Kidney (tissue), 14 donors: ENCODE results near the gene SCFD2. TPM values are rescaled to one million over a fixed set of nuclear protein-coding genes. Genes with fewer than 3 reads are reported as not detected.

Experiments used
- DNase-seq, 5 donors: peaks; one replicate each; pipeline ENCODE4 v3.0.0-alpha.2; 2013 to 2020
- FAIRE-seq: peaks from 2 replicates; lab custom pipeline; 2012; peaks lifted over from hg19 to GRCh38; lab: Jason Lieb, UNC
- H3K27ac ChIP-seq, 2 donors: one replicate each; pipeline ENCODE4 v1.7.0; 2013; ENCODE audit warnings: low read depth in 2 of 2, low read length in 2 of 2, inconsistent platforms in 1 of 2
- H3K27me3 ChIP-seq: one replicate; pipeline ENCODE4 v1.7.1; 2013; ENCODE audit warnings: low read length, inconsistent platforms; ENCODE audit not compliant: control insufficient read depth, insufficient read depth
- H3K36me3 ChIP-seq, 3 donors: one replicate each; pipeline versions ENCODE4 v1.7.0 to v1.7.1; 2013; ENCODE audit warnings: low read length in 3 of 3, control low read depth in 1 of 3, inconsistent platforms in 1 of 3; ENCODE audit not compliant: insufficient read depth in 3 of 3, control insufficient read depth in 2 of 3
- H3K4me1 ChIP-seq, 3 donors: one replicate each; pipeline versions ENCODE4 v1.7.0 to v1.7.1; 2013; ENCODE audit warnings: low read length in 3 of 3, inconsistent platforms in 1 of 3, low read depth in 1 of 3; ENCODE audit not compliant: control insufficient read depth in 2 of 3, insufficient read depth in 2 of 3
- H3K4me3 ChIP-seq, 3 donors: one replicate each; pipeline versions ENCODE4 v1.7.0 to v1.8.1; 2013; ENCODE audit warnings: low read length in 3 of 3, control low read depth in 1 of 3, inconsistent platforms in 1 of 3
- H3K9ac ChIP-seq, 3 donors: one replicate each; pipeline versions ENCODE4 v1.7.0 to v1.7.1; 2013; ENCODE audit warnings: low read length in 3 of 3, control low read depth in 1 of 3, inconsistent platforms in 1 of 3
- H3K9me3 ChIP-seq, 3 donors: one replicate each; pipeline versions ENCODE4 v1.7.0 to v1.7.1; 2013; ENCODE audit warnings: low read length in 3 of 3, control low read depth in 1 of 3, inconsistent platforms in 1 of 3; ENCODE audit not compliant: control insufficient read depth in 2 of 3, insufficient read depth in 1 of 3
- intact Hi-C: fragments of 100-400 bp; cut with DNase I; formaldehyde crosslinking; loops from one replicate; pipeline ENCODE4 v1.11.1; 2022
- polyA plus RNA-seq: library from polyadenylated mRNA; stranded (reverse); fragments of 350-450 nt; fragmentation: Illumina TruSeq; extraction: RNeasy Lipid Tissue Mini Kit (QIAGEN cat#74804); gene quantifications from one replicate; pipeline ENCODE4 v1.2.3, GENCODE V29; 2014; ENCODE audit warnings: low read depth, low replicate concordance; ENCODE audit not compliant: insufficient read depth
- total RNA-seq: library from RNA; stranded (reverse); fragmentation: NEBNext Ultra II Directional; extraction: Animal tissue kit (Norgen Biotek cat#: 25700); gene quantifications from one replicate; pipeline ENCODE4 v1.2.1, GENCODE V29; 2021
- TF ChIP-seq, protein P1 (sequence below): IDR thresholded peaks from 3 replicates; pipeline ENCODE4 v1.5.1; 2012; ENCODE audit warnings: mild to moderate bottlenecking, moderate library complexity, borderline replicate concordance; ENCODE audit not compliant: insufficient read depth; ENCODE audit errors: extremely low read depth
- donor health status: control.
- donor health status: control.
- donor health status: control.
- donor health status: control.
- donor health status: control.
- donor health status: DM: yes; HTN: yes; CAD: no.
- donor health status: Normal renal cell carcinoma (clear cell type).

The SCFD2 gene
- total and polyA plus RNA-seq, 2 donors from 2014 or later = 6.1 to 20.8 TPM

DNA sequence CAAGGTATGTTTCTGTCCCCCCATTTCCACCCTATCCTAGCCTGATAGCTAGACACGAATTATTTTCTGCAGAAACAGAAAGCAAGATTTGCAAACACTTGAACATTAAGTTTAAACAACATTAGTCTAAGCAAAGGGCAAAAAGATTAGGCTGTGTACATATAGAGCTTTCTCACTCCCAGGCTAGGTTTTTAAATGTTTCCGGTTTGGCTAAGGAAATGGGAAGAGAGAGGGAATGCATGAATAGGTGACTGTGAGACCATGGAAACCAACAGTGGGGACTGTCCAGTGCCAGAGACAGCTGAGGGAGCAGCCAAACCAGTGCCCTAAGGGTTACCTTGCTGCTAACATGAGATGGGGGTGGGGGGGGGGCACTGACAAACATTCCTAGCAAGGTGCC lies 242.7 kb downstream of the SCFD2 start:
- Histone ChIP-seq H3K27me3 (no peaks in the 10 kb centered on the region), H3K9ac (no peak overlapping the region), H3K27ac (no peak overlapping the region), H3K4me1 (peaks cover 0 to 2% (median 2%) of the 10 kb centered on the region in 3 donors), H3K4me3 (no peak overlapping the region), H3K9me3 (no peaks in the 10 kb centered on the region), H3K36me3 (no peaks in the 10 kb centered on the region)
- FAIRE-seq (no peak), DNase-seq (peak in 1 of 5 donors; percentile 12)
- TF ChIP-seq, protein P1, sequence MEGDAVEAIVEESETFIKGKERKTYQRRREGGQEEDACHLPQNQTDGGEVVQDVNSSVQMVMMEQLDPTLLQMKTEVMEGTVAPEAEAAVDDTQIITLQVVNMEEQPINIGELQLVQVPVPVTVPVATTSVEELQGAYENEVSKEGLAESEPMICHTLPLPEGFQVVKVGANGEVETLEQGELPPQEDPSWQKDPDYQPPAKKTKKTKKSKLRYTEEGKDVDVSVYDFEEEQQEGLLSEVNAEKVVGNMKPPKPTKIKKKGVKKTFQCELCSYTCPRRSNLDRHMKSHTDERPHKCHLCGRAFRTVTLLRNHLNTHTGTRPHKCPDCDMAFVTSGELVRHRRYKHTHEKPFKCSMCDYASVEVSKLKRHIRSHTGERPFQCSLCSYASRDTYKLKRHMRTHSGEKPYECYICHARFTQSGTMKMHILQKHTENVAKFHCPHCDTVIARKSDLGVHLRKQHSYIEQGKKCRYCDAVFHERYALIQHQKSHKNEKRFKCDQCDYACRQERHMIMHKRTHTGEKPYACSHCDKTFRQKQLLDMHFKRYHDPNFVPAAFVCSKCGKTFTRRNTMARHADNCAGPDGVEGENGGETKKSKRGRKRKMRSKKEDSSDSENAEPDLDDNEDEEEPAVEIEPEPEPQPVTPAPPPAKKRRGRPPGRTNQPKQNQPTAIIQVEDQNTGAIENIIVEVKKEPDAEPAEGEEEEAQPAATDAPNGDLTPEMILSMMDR = no peak
- intact Hi-C loops = no loop called here

DNA sequence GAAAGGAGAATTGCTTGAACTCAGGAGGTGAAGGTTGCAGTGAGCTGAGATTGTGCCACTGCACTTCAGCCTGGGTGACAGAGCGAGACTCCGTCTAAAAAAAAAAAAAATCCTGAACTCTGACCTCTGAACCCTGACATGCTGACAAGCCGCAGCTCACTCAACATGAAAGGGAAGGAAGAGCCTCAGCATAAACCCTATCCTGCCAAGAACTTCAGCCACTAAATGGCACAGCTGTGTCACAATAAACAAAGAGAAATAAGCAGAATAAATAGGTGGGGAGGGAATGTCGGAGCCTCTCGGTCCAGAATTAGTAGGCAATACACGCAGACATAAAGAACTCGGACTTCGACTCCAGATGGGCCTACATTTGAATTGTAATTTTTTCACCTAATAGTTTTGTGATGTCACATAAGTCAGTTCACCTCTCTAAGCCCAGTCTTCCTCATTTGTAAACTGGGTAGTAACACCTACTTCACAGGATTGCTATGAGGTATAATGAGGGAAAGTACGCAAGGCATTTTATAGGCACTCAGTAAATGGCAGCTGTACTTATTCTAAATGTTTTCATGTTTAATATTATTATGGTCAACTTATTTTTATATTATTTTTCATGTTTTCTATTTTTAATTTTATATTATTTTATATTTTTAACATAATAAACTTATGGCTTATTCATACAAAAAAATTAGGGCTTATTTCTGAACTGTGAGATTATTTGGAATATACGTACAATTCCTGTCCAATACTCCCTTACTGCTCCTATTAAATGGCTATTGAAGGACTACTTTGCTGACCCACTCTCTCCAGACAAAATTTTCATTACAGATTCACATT lies 243.4 kb downstream of the SCFD2 start:
- no peak overlapping the region for H3K27ac ChIP-seq
- DNase-seq (no peak), FAIRE-seq (no peak)
- TF ChIP-seq, protein P1 = no peak
- H3K27me3 ChIP-seq = no peaks in the 10 kb centered on the region
- H3K4me3 ChIP-seq = no peak overlapping the region
- H3K36me3 ChIP-seq = no peaks in the 10 kb centered on the region
- intact Hi-C loops = no loop called here
- H3K9ac ChIP-seq = no peak overlapping the region
- no peaks in the 10 kb centered on the region for H3K9me3 ChIP-seq
- H3K4me1 ChIP-seq = peaks cover 0 to 2% (median 2%) of the 10 kb centered on the region in 3 donors

DNA sequence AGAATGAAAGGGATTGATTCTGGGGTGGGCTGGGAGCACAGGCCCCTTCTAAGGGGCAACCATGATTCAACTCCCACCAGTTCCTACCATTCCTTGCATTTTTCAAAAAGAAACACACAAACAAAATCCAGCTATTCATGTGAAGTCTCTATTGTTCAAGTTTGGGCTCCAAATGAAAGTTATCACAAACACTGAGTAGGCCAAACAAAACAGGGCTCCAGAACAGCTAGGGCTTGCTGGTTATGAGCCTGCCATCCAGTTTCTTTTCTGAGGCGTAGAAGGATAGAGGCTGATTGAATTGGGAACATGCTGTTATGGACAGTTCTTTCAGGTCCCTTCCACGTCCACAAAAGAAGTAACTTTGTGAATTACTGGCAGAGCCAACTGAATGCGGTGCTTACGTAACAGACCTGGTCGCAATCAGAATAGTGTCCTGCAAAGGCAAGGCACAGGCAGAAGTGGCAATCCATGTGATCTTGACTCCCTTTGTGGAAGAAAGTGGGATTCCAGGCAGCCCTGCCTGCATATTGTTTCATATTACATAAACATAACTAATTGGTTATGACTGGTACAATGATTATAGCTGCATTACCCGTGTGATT lies 244.5 kb downstream of the SCFD2 start:
- no peak overlapping the region for H3K4me3 ChIP-seq
- FAIRE-seq (no peak), DNase-seq (no peak)
- H3K36me3 ChIP-seq = no peaks in the 10 kb centered on the region
- no peak overlapping the region for H3K27ac ChIP-seq
- H3K27me3 ChIP-seq = no peaks in the 10 kb centered on the region
- TF ChIP-seq, protein P1 = no peak
- intact Hi-C loops = no loop called here
- peaks cover 0 to 2% (median 0%) of the 10 kb centered on the region in 3 donors for H3K4me1 ChIP-seq
- no peak overlapping the region for H3K9ac ChIP-seq
- H3K9me3 ChIP-seq = no peaks in the 10 kb centered on the region
